ENCODE measurements around the gene MBD4.

The MBD4 gene

GRCh38 chr3:129462361-129462968, 22.7 kb upstream of the MBD4 start:
- DNase-seq = no peak

- DNase-seq = no peak
Observed at GRCh38 chr3:129461461-129462146, 21.9 kb upstream of the MBD4 start.

GRCh38 chr3:129461022-129461421, 21.3 kb upstream of the MBD4 start:
- DNase-seq = no peak

- no peak for DNase-seq
Observed at GRCh38 chr3:129460572-129460971, 20.8 kb upstream of the MBD4 start.

GRCh38 chr3:129460155-129460554, 20.4 kb upstream of the MBD4 start:
- DNase-seq = no peak

GRCh38 chr3:129453732-129454131, 14.0 kb upstream of the MBD4 start:
- DNase-seq = no peak

GRCh38 chr3:129449279-129450115, 9.7 kb upstream of the MBD4 start:
- no peak for DNase-seq

- no peak for DNase-seq
Observed at GRCh38 chr3:129448186-129448895, 8.6 kb upstream of the MBD4 start.

- no peak for DNase-seq
Observed at GRCh38 chr3:129446926-129447325, 7.2 kb upstream of the MBD4 start.

- DNase-seq = no peak
Observed at GRCh38 chr3:129445471-129445870, 5.7 kb upstream of the MBD4 start.

GRCh38 chr3:129442947-129443346, 3.2 kb upstream of the MBD4 start:
- no peak for DNase-seq

- DNase-seq = no peak
Observed at GRCh38 chr3:129442486-129442885, 2.7 kb upstream of the MBD4 start.

- no peak for DNase-seq
Observed at GRCh38 chr3:129441782-129442181, 2.0 kb upstream of the MBD4 start.

- DNase-seq = peak; percentile 4
Observed at GRCh38 chr3:129441215-129441614, 1.5 kb upstream of the MBD4 start.

- DNase-seq = no peak
Observed at GRCh38 chr3:129440618-129441190, 956 bp upstream of the MBD4 start.

GRCh38 chr3:129439226-129439816, 427 bp downstream of the MBD4 start:
- peak; percentile 23 for DNase-seq

- no peak for DNase-seq
Observed at GRCh38 chr3:129435367-129435766, 4.4 kb downstream of the MBD4 start.

GRCh38 chr3:129434140-129434539, 5.6 kb downstream of the MBD4 start:
- DNase-seq = no peak

GRCh38 chr3:129433565-129433964, 6.2 kb downstream of the MBD4 start:
- no peak for DNase-seq

GRCh38 chr3:129432671-129433070, 7.1 kb downstream of the MBD4 start:
- DNase-seq = no peak

- no peak for DNase-seq
Observed at GRCh38 chr3:129432036-129432435, 7.7 kb downstream of the MBD4 start.

- DNase-seq = no peak
Observed at GRCh38 chr3:129429602-129430001, 10.1 kb downstream of the MBD4 start.

GRCh38 chr3:129429080-129429451, 10.7 kb downstream of the MBD4 start:
- no peak for DNase-seq
